ENCODE data around the gene ZNF500. TPM values are rescaled to one million over a fixed set of nuclear protein-coding genes. Genes with fewer than 3 reads are reported as not detected.

The ZNF500 gene
- total RNA-seq, 1 experiment from 2014 or later: 20.1 TPM

DNA sequence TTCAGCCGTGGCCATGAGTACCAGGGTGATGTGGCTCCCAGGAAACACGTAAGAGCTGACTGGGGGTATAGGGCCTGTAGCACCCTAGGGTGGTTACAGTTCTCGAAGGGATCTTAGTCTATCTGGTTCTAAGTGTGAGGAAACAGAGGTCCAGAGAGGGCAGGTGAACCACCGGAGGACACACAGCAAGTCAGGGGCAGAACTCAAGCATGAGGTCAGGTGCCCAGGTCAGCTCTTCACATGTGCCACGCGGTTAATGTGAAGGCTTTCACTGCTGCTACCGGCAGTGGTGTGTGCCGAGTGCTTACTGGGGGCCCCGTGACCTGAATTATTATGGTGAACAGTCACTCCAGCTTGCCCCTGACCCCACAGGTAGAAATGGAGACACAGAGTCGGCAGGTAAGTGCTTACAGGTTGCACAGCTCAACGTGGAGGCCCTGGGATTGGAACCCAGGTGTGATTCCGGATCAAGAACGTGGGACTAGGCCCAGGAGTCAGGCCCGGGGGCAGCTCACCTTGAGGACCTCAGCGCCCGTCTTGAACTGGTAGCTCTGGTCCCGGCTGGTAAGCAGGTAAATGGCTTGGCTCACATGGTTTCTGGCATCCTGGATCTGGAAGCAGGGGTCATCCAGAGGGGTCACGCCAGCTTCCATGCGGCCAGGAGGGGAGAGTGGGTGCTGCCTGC lies 32.4 kb upstream of the ZNF500 start (continued):
- TF ChIP-seq EZH2phosphoT487 (IDR thresholded peaks at IDR 0.05; ENCODE audit: borderline replicate concordance) (no peak), CEBPB (IDR thresholded peaks at IDR 0.05; ENCODE audit: low read depth) (no peak), ELF1 (IDR thresholded peaks at IDR 0.05; ENCODE audit: borderline replicate concordance, low read depth) (no peak), EZH2 (IDR thresholded peaks at IDR 0.05) (no peak)

DNA sequence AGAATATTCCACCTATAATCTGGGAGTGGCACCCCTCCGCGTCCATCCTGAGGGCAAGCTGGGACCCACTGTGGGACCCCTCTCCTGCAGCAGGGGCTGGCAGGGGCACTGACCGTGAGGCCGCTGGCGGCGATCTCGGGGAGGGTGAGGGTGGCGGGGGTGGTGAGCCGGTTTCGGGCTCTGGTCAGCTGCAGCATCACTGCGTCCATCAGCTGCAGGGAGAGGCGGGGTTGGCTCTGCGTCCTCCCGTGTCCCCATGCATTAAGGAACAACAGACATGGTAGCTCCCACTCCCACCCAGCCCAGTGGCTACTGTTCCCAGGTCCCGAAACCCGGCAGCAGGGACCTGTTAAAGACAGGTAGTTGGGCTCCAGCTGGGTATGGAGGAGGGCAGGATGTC lies 31.5 kb upstream of the ZNF500 start:
- ATAC-seq (no peak), DNase-seq (ENCODE audit: low read depth, low spot score) (no peak)
- no peak overlapping the region for H3K4me2 ChIP-seq (ENCODE audit: low read length)
- intact Hi-C loops (cut with micrococcal nuclease): no loop called here
- no peaks in the 10 kb centered on the region for H3K9me2 ChIP-seq (ENCODE audit: insufficient read depth)
- no peaks in the 10 kb centered on the region for H3K79me2 ChIP-seq (ENCODE audit: insufficient read depth, low read length)
- no peak overlapping the region for H3K4me3 ChIP-seq (replicated peaks in 1 of 2; ENCODE audit: low read depth in 1 of 2, low read length in 2 of 2)
- BruUV-seq (replicated peaks): no TSS peak
- CTCF ChIA-PET: no interaction called here
- H4K20me1 ChIP-seq (ENCODE audit: insufficient read depth): no peaks in the 10 kb centered on the region
- TF ChIP-seq, protein P1, sequence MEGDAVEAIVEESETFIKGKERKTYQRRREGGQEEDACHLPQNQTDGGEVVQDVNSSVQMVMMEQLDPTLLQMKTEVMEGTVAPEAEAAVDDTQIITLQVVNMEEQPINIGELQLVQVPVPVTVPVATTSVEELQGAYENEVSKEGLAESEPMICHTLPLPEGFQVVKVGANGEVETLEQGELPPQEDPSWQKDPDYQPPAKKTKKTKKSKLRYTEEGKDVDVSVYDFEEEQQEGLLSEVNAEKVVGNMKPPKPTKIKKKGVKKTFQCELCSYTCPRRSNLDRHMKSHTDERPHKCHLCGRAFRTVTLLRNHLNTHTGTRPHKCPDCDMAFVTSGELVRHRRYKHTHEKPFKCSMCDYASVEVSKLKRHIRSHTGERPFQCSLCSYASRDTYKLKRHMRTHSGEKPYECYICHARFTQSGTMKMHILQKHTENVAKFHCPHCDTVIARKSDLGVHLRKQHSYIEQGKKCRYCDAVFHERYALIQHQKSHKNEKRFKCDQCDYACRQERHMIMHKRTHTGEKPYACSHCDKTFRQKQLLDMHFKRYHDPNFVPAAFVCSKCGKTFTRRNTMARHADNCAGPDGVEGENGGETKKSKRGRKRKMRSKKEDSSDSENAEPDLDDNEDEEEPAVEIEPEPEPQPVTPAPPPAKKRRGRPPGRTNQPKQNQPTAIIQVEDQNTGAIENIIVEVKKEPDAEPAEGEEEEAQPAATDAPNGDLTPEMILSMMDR (IDR thresholded peaks at IDR 0.05 in 2 of 3, conservative IDR thresholded peaks at IDR 0.05 in 1 of 3; ENCODE audit: borderline replicate concordance in 1 of 3, insufficient read depth in 1 of 3, low read depth in 2 of 3, low read length in 2 of 3): no peak
- TF ChIP-seq EGR1 (IDR thresholded peaks at IDR 0.05; ENCODE audit: low read depth) (no peak), SRF (IDR thresholded peaks at IDR 0.05; ENCODE audit: low read depth) (no peak), ZFX (IDR thresholded peaks at IDR 0.05) (no peak), RAD21 (IDR thresholded peaks at IDR 0.05; ENCODE audit: low read depth) (no peak), SIN3A (IDR thresholded peaks at IDR 0.05; ENCODE audit: low read depth) (no peak), TCF7L2 (IDR thresholded peaks at IDR 0.05; ENCODE audit: borderline replicate concordance, extremely low read depth, insufficient read depth, insufficient read length) (no peak), CEBPB (IDR thresholded peaks at IDR 0.05; ENCODE audit: low read depth) (no peak), YY1 (IDR thresholded peaks at IDR 0.05; ENCODE audit: extremely low read depth, insufficient replicate concordance, low read depth, low read length) (no peak), ELF1 (IDR thresholded peaks at IDR 0.05; ENCODE audit: borderline replicate concordance, low read depth) (no peak), CBX3 (IDR thresholded peaks at IDR 0.05; ENCODE audit: low read depth) (no peak), FOSL1 (IDR thresholded peaks at IDR 0.05; ENCODE audit: low read depth) (no peak), JUND (IDR thresholded peaks at IDR 0.05) (no peak), ZNF274 (IDR thresholded peaks at IDR 0.05; ENCODE audit: low read depth, low read length) (no peak), SP1 (IDR thresholded peaks at IDR 0.05; ENCODE audit: low read depth) (no peak), EZH2 (IDR thresholded peaks at IDR 0.05) (no peak), POLR2AphosphoS5 (IDR thresholded peaks at IDR 0.05; ENCODE audit: low read depth, low read length) (no peak), POLR2A (IDR thresholded peaks at IDR 0.05; ENCODE audit: borderline replicate concordance, extremely low read depth, insufficient read depth, insufficient read length) (no peak)
- TF ChIP-seq, protein P2, sequence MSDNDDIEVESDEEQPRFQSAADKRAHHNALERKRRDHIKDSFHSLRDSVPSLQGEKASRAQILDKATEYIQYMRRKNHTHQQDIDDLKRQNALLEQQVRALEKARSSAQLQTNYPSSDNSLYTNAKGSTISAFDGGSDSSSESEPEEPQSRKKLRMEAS (IDR thresholded peaks at IDR 0.05): no peak
- TF ChIP-seq, protein P3, sequence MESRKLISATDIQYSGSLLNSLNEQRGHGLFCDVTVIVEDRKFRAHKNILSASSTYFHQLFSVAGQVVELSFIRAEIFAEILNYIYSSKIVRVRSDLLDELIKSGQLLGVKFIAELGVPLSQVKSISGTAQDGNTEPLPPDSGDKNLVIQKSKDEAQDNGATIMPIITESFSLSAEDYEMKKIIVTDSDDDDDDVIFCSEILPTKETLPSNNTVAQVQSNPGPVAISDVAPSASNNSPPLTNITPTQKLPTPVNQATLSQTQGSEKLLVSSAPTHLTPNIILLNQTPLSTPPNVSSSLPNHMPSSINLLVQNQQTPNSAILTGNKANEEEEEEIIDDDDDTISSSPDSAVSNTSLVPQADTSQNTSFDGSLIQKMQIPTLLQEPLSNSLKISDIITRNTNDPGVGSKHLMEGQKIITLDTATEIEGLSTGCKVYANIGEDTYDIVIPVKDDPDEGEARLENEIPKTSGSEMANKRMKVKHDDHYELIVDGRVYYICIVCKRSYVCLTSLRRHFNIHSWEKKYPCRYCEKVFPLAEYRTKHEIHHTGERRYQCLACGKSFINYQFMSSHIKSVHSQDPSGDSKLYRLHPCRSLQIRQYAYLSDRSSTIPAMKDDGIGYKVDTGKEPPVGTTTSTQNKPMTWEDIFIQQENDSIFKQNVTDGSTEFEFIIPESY (IDR thresholded peaks at IDR 0.05; ENCODE audit: extremely low read depth, insufficient replicate concordance, low read length): no peak
- POLR2A ChIA-PET: no interaction called here
- no peaks in the 10 kb centered on the region for H3K9me3 ChIP-seq (ENCODE audit: control insufficient read depth in 1 of 2, insufficient read depth in 1 of 2, low read depth in 1 of 2, low read length in 2 of 2)
- RAD21 ChIA-PET (ENCODE audit: low non-redundant PET in 1 of 2, low total read pairs in 2 of 2, uncharacterized antibody in 2 of 2, unreplicated experiment in 2 of 2): no interaction called here
- H3K27me3 ChIP-seq (ENCODE audit: insufficient read depth, low read length): no peaks in the 10 kb centered on the region
- H3K4me1 ChIP-seq (ENCODE audit: control insufficient read depth in 1 of 2, insufficient read depth in 2 of 2, low read length in 2 of 2): peaks cover 15 to 18% of the 10 kb centered on the region in 2 experiments
- no peak overlapping the region for H3K9ac ChIP-seq (ENCODE audit: low read length)
- H3K27ac ChIP-seq (ENCODE audit: low read depth, low read length): no peak overlapping the region
- H2AFZ ChIP-seq (ENCODE audit: low read depth, low read length, poor library complexity, severe bottlenecking): no peak overlapping the region
- no peaks in the 10 kb centered on the region for H3K36me3 ChIP-seq (ENCODE audit: control insufficient read depth in 1 of 2, insufficient read depth in 2 of 2, low read length in 2 of 2)
